CD4-positive, alpha-beta T cell treated with Interleukin-6 for 4 hours (primary cell): ENCODE results near the gene SLC12A7.
"Not testable (repeated sequence)": the region's sequence is repeated elsewhere in the genome, so short reads cannot be mapped to it uniquely, and the experiment has no call there.

Experiments used
- DNase-seq: peaks from one replicate; pipeline ENCODE4 v3.0.0-alpha.2; 2020; ENCODE audit warnings: mixed read lengths

The SLC12A7 gene

DNA sequence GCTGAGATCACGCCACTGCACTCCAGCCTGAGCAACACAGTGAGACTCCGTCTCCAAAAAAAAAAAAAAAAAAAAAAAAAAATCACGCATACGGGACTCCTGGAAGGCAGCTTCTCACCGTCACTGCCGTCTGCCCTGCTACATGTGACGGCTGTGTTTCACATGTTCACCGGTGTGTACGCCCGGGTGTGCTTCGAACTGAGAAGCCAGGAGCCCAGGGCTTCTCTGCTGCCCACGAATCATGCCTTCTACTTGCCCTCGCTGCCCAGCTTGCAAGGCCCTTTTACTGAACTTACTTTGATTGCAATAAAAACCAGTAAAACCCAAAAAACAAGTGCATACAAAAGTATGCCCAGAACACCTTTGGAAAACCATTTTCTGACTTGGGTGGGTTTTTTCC, 109.0 kb downstream of the SLC12A7 start:
- no peak for DNase-seq

DNA sequence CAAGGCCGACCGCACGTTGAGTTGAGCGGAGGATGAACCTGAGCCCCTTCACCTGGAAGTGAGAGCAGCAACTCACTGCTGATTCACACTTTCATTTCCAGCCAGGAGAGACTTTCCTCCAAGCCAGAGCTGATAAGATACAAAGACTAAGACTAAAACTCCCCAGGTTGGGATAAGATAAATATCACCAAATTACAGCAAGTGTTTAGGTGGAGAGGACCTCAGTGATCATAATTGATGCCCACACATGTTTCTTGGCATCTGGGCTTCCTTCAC, 109.7 kb downstream of the SLC12A7 start:
- DNase-seq = no peak

DNA sequence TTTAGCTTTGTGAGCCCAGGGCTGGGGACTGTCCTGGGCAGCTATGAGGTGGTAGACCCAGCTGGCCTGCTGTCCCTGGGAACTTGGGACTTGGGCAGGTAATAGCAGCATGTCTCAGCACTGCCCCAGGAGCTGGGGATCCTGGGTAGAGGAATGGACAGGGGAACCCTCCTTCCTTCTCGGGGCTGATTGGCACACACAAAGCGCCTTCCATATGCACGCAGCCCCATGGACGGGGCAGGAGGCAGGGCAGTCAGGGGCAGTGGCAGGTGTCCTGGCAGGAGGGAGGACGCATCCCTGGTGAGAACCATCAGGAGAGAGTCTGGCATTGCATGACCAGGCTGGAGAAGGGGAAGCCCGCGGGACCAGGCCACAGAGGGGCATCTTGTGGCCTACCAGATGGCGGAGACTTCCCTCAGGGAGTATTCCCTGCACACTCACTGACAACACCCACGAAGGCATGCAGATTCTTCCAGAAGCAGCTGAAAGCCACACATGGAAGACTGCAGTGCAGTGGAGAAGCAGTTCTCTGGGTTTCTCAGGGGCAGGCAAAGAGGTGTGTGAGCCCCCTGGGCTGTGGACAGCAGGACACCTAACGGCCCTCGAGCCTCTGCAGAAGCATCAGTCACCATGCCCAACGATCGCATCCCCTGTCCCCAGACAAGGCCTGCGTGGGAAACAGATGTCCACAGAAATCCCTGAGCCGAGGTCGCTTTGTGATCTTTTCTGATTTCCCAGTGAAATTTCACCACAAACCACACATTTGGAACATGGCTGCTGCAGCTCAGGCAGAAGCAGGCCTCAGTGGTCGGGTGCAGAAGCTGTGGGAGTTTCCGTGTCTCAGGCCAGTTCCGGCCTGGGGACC, 110.2 kb downstream of the SLC12A7 start:
- no peak for DNase-seq

DNA sequence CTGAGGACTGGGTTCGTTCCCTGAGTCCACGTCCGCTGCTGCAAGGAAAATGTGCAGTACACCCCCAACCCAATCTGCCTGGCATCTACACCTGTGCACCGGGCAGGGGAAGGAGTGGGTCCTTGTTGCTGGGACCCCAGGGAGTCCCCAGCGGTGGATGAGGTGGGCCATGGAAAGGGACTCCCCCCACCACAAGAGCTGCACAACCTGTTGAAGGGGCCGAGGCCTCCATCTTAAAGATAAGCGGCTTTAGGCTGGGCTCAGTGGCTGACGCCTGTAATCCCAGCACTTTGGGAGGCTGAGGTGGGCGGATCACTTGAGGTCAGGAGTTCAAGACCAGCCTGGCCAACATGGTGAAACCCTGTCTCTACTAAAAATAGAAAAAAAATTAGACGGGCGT, 111.0 kb downstream of the SLC12A7 start:
- not testable (repeated sequence) for DNase-seq
